Heart left ventricle (tissue), 13 donors: ENCODE results near the gene RRP1.

Source experiments
- POLR2A ChIP-seq, 2 donors: fragments of 450-650 bp; IDR thresholded peaks; one replicate each; pipeline ENCODE4 v1.6.1; 2017; ENCODE audit warnings: antibody characterized with exemption in 2 of 2, mild to moderate bottlenecking in 2 of 2, moderate library complexity in 2 of 2
- TF ChIP-seq, protein P1 (sequence below), 12 donors: fragments of 200-600 bp; sonication (generic) in 4 of 12; IDR thresholded peaks; one replicate each; pipeline versions ENCODE4 v1.5.0 to v1.8.0; 2018 to 2022; ENCODE audit warnings: antibody characterized with exemption in 12 of 12, mild to moderate bottlenecking in 5 of 12
- donor health status: ischemic (EF 13 %, LVEDD 7.1; RV severe dilation, severe dysfunction).
- donor health status: DM: no; HTN: yes; CAD: no.
- donor health status: DM: no; HTN: no; CAD: no.
- donor health status: ischemic (EF 25% LVEDD 6.9; RV normal size, moderate dysfunction).
- donor health status: ischemic (EF 25% LVEDD 5.7; RV mildly dilated, moderate dysfunction).
- donor health status: ischemic (EF 35%, LVEDD 5.7; RV mildly dilated, moderate dysfunction).
- donor health status: nonischemic (EF 11% LVEDD 7.7; RV severe dilation, severe dysfunction).
- donor health status: DM: yes; HTN: yes; CAD: no.
- donor health status: PGD.
- donor health status: ischemic (EF 29% LVEDD 5.4; RV normal size, mild dysfunction).
- donor health status: nonischemic (EF 23%, LVEDD 6.1; RV moderate dilation, normal function).

DNA sequence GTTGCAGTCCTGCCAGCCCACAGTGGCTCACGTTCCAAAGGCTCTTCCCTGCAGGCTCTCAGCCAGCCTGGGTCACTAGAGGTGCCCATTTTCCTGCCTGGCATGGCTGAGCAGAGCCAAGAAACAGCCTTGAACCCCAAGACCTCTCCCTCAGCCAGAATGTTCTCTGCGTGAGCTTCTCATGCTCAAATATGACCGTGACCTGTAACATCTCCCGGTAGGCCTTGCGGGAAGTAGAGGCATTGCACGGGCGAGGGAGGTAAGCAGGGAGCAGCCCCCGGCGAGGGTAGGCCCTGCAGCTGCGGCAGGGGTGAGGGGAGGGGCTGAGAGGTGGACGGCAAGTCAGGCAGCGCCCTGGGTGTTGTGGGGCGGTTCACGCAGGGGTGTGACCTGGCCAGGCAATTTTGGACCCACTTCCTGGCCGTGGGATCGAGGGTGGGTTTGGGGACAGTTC is 20.0 kb downstream of the RRP1 start:
- TF ChIP-seq, protein P1, sequence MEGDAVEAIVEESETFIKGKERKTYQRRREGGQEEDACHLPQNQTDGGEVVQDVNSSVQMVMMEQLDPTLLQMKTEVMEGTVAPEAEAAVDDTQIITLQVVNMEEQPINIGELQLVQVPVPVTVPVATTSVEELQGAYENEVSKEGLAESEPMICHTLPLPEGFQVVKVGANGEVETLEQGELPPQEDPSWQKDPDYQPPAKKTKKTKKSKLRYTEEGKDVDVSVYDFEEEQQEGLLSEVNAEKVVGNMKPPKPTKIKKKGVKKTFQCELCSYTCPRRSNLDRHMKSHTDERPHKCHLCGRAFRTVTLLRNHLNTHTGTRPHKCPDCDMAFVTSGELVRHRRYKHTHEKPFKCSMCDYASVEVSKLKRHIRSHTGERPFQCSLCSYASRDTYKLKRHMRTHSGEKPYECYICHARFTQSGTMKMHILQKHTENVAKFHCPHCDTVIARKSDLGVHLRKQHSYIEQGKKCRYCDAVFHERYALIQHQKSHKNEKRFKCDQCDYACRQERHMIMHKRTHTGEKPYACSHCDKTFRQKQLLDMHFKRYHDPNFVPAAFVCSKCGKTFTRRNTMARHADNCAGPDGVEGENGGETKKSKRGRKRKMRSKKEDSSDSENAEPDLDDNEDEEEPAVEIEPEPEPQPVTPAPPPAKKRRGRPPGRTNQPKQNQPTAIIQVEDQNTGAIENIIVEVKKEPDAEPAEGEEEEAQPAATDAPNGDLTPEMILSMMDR (IDR thresholded peaks at IDR 0.05), result no peak
- no peak for TF ChIP-seq POLR2A (IDR thresholded peaks at IDR 0.05)
